ENCODE results near the gene SMU1. TPM values are rescaled to one million over a fixed set of nuclear protein-coding genes. Genes with fewer than 3 reads are reported as not detected.

SMU1 gene
- total RNA-seq, 4 donors from 2014 or later: 19.7 to 24.2 (median 21.9) TPM

DNA sequence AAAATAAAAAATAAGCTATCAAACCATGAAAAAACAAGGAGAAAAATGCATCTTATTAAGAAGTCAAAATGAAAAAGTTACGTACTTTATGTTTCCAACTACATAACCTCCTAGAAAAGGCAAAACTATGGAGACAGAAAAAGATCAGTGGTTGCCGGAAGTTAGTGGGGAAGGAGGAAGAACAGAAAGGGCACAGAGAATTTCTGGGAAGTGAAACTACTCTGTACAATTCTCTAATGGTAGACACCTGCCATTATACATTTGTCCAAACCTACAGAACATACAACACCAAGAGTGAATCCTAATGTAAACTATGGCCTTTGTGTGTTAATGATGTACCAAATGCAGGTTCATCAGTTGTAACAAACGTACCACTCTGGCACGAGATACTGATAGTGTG, 25.3 kb downstream of the SMU1 start:
- TF ChIP-seq EP300 (IDR thresholded peaks at IDR 0.05) (no peak), CTCF (IDR thresholded peaks at IDR 0.05) (no peak), POLR2A (IDR thresholded peaks at IDR 0.05) (no peak), POLR2AphosphoS5 (IDR thresholded peaks at IDR 0.05) (no peak)
- H3K27ac ChIP-seq: no peak overlapping the region
- 89 to 90% methylated on average over 4 of the region's 4 CpGs for WGBS, 2 donors (ENCODE audit: low coverage in 1 of 2)
- no peaks in the 10 kb centered on the region for H3K27me3 ChIP-seq
- no peak for ATAC-seq
- peaks cover 5 to 98% of the 10 kb centered on the region in 2 donors for H3K36me3 ChIP-seq
- H3K9me3 ChIP-seq: no peaks in the 10 kb centered on the region
- H3K4me3 ChIP-seq: no peak overlapping the region
- H3K4me1 ChIP-seq: no peaks in the 10 kb centered on the region

DNA sequence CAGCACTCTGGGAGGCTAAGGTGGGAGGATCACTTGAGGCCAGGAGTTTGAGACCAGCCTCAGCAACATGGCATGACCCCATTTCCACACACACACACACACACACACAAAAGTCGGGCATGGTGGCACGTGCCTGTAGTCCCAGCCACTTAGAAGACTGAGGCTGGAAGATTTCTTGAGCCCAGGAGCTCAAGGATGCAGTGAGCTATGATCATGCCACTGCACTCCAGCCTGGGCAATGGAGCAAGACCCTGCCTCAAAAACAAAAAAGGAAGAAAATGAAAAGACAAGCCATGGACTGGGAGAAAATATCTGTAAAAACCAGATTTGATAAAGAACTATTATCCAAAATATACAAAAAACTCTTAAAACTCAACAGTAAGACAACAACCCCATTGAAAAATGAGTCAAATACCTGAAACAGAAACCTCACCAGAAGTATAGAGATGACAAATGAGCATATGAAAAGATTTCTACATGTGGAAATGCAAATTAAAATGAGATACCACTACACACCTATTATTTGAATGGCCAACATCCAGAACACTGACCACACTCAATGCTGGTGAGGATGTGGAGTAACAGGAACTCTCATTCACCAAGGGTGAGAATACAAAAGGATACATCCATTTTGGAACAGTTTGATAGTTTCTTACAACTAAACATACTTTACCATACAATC, 26.7 kb downstream of the SMU1 start:
- H3K36me3 ChIP-seq: peaks cover 0 to 93% of the 10 kb centered on the region in 2 donors

GRCh38 chr9:33048054-33048465, 28.4 kb downstream of the SMU1 start:
- 65 to 66% methylated on average over 2 of the region's 2 CpGs for WGBS, 2 donors (ENCODE audit: low coverage in 1 of 2)
- no peaks in the 10 kb centered on the region for H3K27me3 ChIP-seq
- TF ChIP-seq POLR2A (IDR thresholded peaks at IDR 0.05) (no peak), POLR2AphosphoS5 (IDR thresholded peaks at IDR 0.05) (no peak), EP300 (IDR thresholded peaks at IDR 0.05) (no peak), CTCF (IDR thresholded peaks at IDR 0.05) (no peak)
- H3K9me3 ChIP-seq: no peaks in the 10 kb centered on the region
- H3K4me3 ChIP-seq: no peak overlapping the region
- no peak overlapping the region for H3K27ac ChIP-seq
- H3K36me3 ChIP-seq: peaks cover 0 to 75% of the 10 kb centered on the region in 2 donors
- no peak for ATAC-seq
- peaks cover 0 to 18% (median 6%) of the 10 kb centered on the region in 3 donors for H3K4me1 ChIP-seq

More for the DNA sequence above, 26.7 kb downstream of the SMU1 start:
- Histone ChIP-seq H3K4me3 (no peak overlapping the region), H3K9me3 (no peaks in the 10 kb centered on the region), H3K27me3 (no peaks in the 10 kb centered on the region), H3K4me1 (peaks cover 0 to 3% (median 0%) of the 10 kb centered on the region in 3 donors), H3K27ac (no peak overlapping the region)
- no CpG with 5 or more reads among the region's 2 CpGs for WGBS, 2 donors (ENCODE audit: low coverage in 1 of 2)
- ATAC-seq: no peak
- no peak for TF ChIP-seq POLR2AphosphoS5 (IDR thresholded peaks at IDR 0.05)
- TF ChIP-seq CTCF (IDR thresholded peaks at IDR 0.05): no peak
- no peak for TF ChIP-seq EP300 (IDR thresholded peaks at IDR 0.05)
- TF ChIP-seq POLR2A (IDR thresholded peaks at IDR 0.05): no peak

DNA sequence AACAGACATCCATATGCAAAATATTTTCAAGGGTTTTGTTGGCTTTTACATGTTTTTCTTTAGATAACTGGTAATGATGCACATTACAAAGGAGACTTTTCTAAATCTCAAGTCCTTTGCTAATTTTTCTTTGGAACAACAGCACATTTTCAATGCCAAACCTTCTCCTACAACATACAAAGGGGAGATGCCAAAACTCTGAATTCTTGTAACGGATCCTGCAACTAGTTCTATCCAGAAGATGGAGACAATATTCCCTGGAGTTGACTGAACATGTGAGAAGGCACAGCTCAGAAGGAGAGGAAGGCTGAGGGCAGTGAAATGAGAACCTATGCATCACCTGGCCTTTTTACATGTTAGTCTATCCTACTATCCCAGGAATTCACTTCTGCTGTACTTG, 30.4 kb downstream of the SMU1 start:
- ATAC-seq: no peak
- H3K27me3 ChIP-seq: no peaks in the 10 kb centered on the region
- TF ChIP-seq POLR2A (IDR thresholded peaks at IDR 0.05) (no peak), EP300 (IDR thresholded peaks at IDR 0.05) (no peak), POLR2AphosphoS5 (IDR thresholded peaks at IDR 0.05) (no peak), CTCF (IDR thresholded peaks at IDR 0.05) (no peak)
- no peak overlapping the region for H3K4me3 ChIP-seq
- no peaks in the 10 kb centered on the region for H3K9me3 ChIP-seq
- H3K36me3 ChIP-seq: peaks cover 0 to 58% of the 10 kb centered on the region in 2 donors
- WGBS, 2 donors (ENCODE audit: low coverage in 1 of 2): 50 to 69% methylated on average over 1 of the region's 1 CpG
- no peak overlapping the region for H3K27ac ChIP-seq
- H3K4me1 ChIP-seq: peaks cover 0 to 23% (median 6%) of the 10 kb centered on the region in 3 donors

DNA sequence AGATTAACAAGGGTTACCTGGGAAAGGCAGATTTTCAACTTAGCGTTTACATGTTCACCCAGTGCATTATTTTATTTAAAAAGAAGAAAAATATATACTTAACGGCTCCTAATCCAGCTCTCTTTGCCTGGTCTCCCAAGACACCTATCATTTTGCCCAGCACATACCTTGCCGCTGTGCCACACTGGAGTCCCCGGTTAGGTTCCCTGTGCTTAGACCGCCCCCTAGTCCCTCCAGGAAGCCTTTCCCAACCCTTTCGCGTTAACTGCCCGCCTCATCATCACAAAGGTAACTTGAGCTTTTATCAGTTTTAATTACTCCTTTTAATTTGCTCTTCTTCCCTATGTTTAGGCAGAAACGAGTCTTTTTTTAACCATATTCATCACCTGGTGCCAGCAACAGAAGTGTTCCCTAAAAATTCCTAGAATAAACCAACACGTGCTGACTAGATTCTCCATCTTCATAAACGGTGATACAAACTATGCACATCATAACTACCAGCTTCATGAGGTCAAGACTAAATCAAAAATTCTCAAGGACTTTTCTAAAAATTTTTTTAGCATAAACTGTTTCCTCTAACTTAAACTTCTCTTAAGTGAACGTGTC, 31.7 kb downstream of the SMU1 start:
- ATAC-seq: peak; percentile 37
- H3K4me3 ChIP-seq: peak overlapping the region; percentile 52 to 58
- WGBS, 2 donors (ENCODE audit: low coverage in 1 of 2): 17 to 32% methylated on average over 12 of the region's 12 CpGs
- TF ChIP-seq CTCF (IDR thresholded peaks at IDR 0.05) (peak in 1 of 4 experiments; percentile 45), POLR2AphosphoS5 (IDR thresholded peaks at IDR 0.05) (no peak), POLR2A (IDR thresholded peaks at IDR 0.05) (no peak)
- H3K9me3 ChIP-seq: no peaks in the 10 kb centered on the region
- H3K4me1 ChIP-seq: peaks cover 0 to 23% (median 6%) of the 10 kb centered on the region in 3 donors
- no peaks in the 10 kb centered on the region for H3K27me3 ChIP-seq
- H3K36me3 ChIP-seq: peaks cover 0 to 61% of the 10 kb centered on the region in 2 donors
- H3K27ac ChIP-seq: peak overlapping the region; percentile 74 to 99 (median 94)

All from gastroesophageal sphincter (tissue), 4 donors.